DND-41 (cell line): Measurements from ENCODE around the gene BRAF.
A peak's percentile ranks its signal among the peaks of the same experiment; 100 is the strongest.

Experiments used
- ATAC-seq: fragments of 200-7000 bp; cut with Tn5 transposase; 3 replicates; pipeline ENCODE4 v1.9.1; 2021; ENCODE audit warnings: low read depth; ENCODE audit not compliant: insufficient read depth
- DNase-seq: peaks from one replicate; pipeline ENCODE4 v3.0.0-alpha.2; 2020
- H2AFZ ChIP-seq: 2 replicates; pipeline ENCODE4 v1.6.0; 2012; ENCODE audit warnings: low read depth, low read length
- H3K27ac ChIP-seq: 2 replicates; pipeline ENCODE4 v1.5.1; 2012; ENCODE audit warnings: low read length, inconsistent platforms
- H3K27me3 ChIP-seq: fragments of 200-600 bp; sonication (generic); 2 replicates; pipeline ENCODE4 v1.6.0; 2012; ENCODE audit warnings: low read length, mild to moderate bottlenecking, inconsistent platforms; ENCODE audit not compliant: insufficient read depth, poor library complexity
- H3K36me3 ChIP-seq: 2 replicates; pipeline ENCODE4 v1.5.1; 2012; ENCODE audit warnings: low read length, inconsistent platforms; ENCODE audit not compliant: insufficient read depth
- H3K4me1 ChIP-seq: 2 replicates; pipeline ENCODE4 v1.5.1; 2012; ENCODE audit warnings: mild to moderate bottlenecking, low read length; ENCODE audit not compliant: insufficient read depth
- H3K4me2 ChIP-seq: 2 replicates; pipeline ENCODE4 v1.6.0; 2012; ENCODE audit warnings: mild to moderate bottlenecking, moderate library complexity, low read length, inconsistent platforms; ENCODE audit not compliant: insufficient read depth
- H3K4me3 ChIP-seq, 2 experiments: fragments of 200-600 bp in 1 of 2; shearing (Covaris generic) in 1 of 2; 2 replicates each; pipeline ENCODE4 v1.5.1; 2012 to 2016; ENCODE audit warnings: inconsistent platforms in 2 of 2, low read length in 2 of 2, mild to moderate bottlenecking in 2 of 2, low read depth in 1 of 2, moderate library complexity in 1 of 2
- H3K79me2 ChIP-seq: 2 replicates; pipeline ENCODE4 v1.6.0; 2012; ENCODE audit warnings: low read length, inconsistent platforms; ENCODE audit not compliant: insufficient read depth
- H3K9ac ChIP-seq: 2 replicates; pipeline ENCODE4 v1.6.0; 2012; ENCODE audit warnings: low read depth, mild to moderate bottlenecking, inconsistent platforms, low read length, moderate library complexity
- H3K9me3 ChIP-seq: 2 replicates; pipeline ENCODE4 v1.5.1; 2012; ENCODE audit warnings: low read length, moderate library complexity, mild to moderate bottlenecking, inconsistent platforms; ENCODE audit not compliant: insufficient read depth, severe bottlenecking
- H4K20me1 ChIP-seq: 2 replicates; pipeline ENCODE4 v1.6.0; 2012; ENCODE audit warnings: low read length; ENCODE audit not compliant: insufficient read depth
- EZH2 ChIP-seq: IDR thresholded peaks from 3 replicates; pipeline ENCODE4 v1.6.1; 2012; ENCODE audit warnings: borderline replicate concordance, low read depth, mild to moderate bottlenecking, moderate library complexity, low read length, inconsistent platforms; ENCODE audit not compliant: severe bottlenecking
- TF ChIP-seq, protein P1 (sequence below): IDR thresholded peaks from 2 replicates; pipeline ENCODE4 v1.5.1; 2012; ENCODE audit warnings: borderline replicate concordance, low read length, moderate library complexity, mild to moderate bottlenecking; ENCODE audit not compliant: poor library complexity, severe bottlenecking; ENCODE audit errors: extremely low read depth

BRAF gene

DNA sequence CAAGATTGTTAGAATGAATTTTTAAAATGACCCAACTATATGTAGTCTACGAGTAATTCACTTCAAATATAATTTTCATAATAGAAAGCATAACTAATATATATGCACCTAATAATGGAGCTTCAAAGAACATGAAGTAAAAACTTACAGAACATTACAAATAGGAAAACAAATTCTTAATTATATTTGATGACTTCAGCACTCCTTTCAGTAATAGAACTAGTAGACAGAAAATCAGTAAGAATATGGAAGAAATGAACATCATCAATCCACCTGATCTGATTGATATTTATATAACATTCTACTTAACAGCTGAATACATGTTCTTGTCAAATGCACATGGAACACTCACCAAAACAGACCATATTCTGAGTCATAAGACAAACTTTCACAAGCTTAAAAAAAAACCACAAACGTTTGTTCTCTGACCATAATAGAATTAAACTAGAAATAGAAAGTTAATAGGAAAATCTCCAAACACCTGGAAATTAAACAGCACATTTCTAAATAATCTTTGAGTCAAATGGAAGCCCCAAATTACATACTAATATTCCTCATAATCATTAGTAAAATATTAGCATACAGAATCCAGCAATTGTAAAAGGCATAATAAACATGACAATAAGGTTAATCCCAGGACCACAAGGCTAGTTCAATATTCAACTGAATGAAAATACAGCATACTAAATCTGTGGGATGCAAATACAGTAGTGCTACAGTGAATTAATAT lies 48.0 kb downstream of the BRAF start:
- Histone ChIP-seq H3K4me3 (no peak overlapping the region), H3K4me1 (peaks cover 13% of the 10 kb centered on the region; the same call in 1 of the 2 replicates), H3K9me3 (no peaks in the 10 kb centered on the region), H2AFZ (no peak overlapping the region), H4K20me1 (peaks cover 27% of the 10 kb centered on the region), H3K36me3 (no peaks in the 10 kb centered on the region), H3K9ac (no peak overlapping the region), H3K27ac (no peak overlapping the region), H3K79me2 (peaks cover 73% of the 10 kb centered on the region), H3K27me3 (no peaks in the 10 kb centered on the region), H3K4me2 (no peak overlapping the region)
- peak; percentile 80 for ATAC-seq
- no peak for DNase-seq
- TF ChIP-seq, protein P1, sequence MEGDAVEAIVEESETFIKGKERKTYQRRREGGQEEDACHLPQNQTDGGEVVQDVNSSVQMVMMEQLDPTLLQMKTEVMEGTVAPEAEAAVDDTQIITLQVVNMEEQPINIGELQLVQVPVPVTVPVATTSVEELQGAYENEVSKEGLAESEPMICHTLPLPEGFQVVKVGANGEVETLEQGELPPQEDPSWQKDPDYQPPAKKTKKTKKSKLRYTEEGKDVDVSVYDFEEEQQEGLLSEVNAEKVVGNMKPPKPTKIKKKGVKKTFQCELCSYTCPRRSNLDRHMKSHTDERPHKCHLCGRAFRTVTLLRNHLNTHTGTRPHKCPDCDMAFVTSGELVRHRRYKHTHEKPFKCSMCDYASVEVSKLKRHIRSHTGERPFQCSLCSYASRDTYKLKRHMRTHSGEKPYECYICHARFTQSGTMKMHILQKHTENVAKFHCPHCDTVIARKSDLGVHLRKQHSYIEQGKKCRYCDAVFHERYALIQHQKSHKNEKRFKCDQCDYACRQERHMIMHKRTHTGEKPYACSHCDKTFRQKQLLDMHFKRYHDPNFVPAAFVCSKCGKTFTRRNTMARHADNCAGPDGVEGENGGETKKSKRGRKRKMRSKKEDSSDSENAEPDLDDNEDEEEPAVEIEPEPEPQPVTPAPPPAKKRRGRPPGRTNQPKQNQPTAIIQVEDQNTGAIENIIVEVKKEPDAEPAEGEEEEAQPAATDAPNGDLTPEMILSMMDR: no peak
- no peak for TF ChIP-seq EZH2

DNA sequence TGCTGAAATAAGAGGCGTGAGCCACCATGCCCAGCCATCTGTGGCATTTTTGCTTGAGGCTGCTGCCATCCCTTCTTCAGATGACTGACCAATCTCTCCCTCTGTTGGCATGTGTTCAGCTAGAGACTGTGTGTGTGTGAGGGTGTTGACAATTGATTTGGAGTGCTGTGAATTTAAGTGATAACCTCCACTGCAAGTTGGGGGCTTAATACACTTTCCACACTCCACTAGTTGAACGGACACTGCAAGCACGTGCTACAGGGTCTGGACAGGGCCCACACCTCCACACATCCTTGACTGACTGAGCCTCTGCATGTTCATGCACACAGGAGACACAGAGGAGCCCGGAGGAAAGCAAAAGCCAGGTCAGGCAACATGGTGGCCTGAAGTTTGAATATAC lies 51.3 kb downstream of the BRAF start:
- peaks cover 26% of the 10 kb centered on the region for H4K20me1 ChIP-seq
- H3K79me2 ChIP-seq: peaks cover 78% of the 10 kb centered on the region
- no peak overlapping the region for H3K9ac ChIP-seq
- no peak overlapping the region for H3K4me2 ChIP-seq
- ATAC-seq: no peak
- no peak for DNase-seq
- H3K36me3 ChIP-seq: no peaks in the 10 kb centered on the region
- H3K27ac ChIP-seq: no peak overlapping the region
- no peak overlapping the region for H2AFZ ChIP-seq
- H3K4me3 ChIP-seq: no peak overlapping the region
- peaks cover 24% of the 10 kb centered on the region; the same call in 1 of the 2 replicates for H3K4me1 ChIP-seq
- H3K27me3 ChIP-seq: no peaks in the 10 kb centered on the region
- TF ChIP-seq EZH2: no peak
- TF ChIP-seq, protein P1: no peak
- H3K9me3 ChIP-seq: no peaks in the 10 kb centered on the region

DNA sequence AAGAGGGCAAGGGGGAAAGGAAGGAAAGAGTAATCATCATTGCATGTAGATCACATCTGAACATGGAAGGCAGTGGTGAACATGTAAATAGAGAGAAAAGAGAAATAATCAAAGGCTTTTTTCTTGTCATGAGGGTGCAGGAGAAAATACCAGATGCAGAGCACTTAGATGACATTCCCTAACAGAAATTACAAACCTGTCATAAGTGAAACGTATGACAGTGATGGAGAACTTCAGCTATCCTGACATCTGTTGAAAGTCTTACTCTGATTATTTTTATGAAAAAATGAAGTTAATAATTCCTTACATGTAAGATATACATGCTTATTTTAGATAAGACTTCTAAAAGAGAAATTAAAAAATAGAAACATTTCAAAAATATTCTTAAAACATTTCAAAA lies 54.7 kb downstream of the BRAF start:
- H3K9me3 ChIP-seq: no peaks in the 10 kb centered on the region
- H3K9ac ChIP-seq: no peak overlapping the region
- H3K27ac ChIP-seq: no peak overlapping the region
- no peaks in the 10 kb centered on the region for H3K27me3 ChIP-seq
- H3K4me1 ChIP-seq: peaks cover 10% of the 10 kb centered on the region; the same call in 1 of the 2 replicates
- peaks cover 22% of the 10 kb centered on the region for H4K20me1 ChIP-seq
- ATAC-seq (no peak), DNase-seq (no peak)
- no peak overlapping the region for H3K4me3 ChIP-seq
- H2AFZ ChIP-seq: no peak overlapping the region
- no peaks in the 10 kb centered on the region for H3K36me3 ChIP-seq
- H3K79me2 ChIP-seq: peaks cover 84% of the 10 kb centered on the region
- H3K4me2 ChIP-seq: no peak overlapping the region
- TF ChIP-seq EZH2: no peak
- TF ChIP-seq, protein P1: no peak

DNA sequence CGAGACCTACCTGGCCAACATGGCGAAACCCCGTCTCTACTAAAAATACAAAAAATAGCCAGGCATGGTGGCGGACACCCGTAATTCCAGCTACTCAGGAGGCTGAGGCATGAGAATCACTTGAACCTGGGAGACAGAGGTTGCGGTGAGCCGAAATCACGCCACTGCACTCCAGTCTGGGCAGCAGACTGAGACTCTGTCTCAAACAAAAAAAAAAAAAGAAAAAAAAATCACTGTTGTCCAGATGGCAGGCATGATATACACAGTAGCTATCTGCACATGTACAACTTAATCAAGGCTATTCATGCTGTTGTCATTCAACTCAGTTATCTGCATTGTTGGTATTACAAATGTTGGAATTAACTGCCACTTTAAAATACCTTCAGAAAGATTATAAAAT lies 55.3 kb downstream of the BRAF start:
- Histone ChIP-seq H2AFZ (no peak overlapping the region), H3K27me3 (no peaks in the 10 kb centered on the region), H3K9me3 (no peaks in the 10 kb centered on the region), H3K4me1 (peaks cover 10% of the 10 kb centered on the region; the same call in 1 of the 2 replicates), H3K4me3 (no peak overlapping the region), H3K9ac (no peak overlapping the region), H3K4me2 (no peak overlapping the region), H3K27ac (no peak overlapping the region), H4K20me1 (peaks cover 17% of the 10 kb centered on the region), H3K79me2 (peaks cover 79% of the 10 kb centered on the region), H3K36me3 (no peaks in the 10 kb centered on the region)
- DNase-seq (no peak), ATAC-seq (no peak)
- TF ChIP-seq, protein P1: no peak
- no peak for TF ChIP-seq EZH2
